ENCODE measurements around the gene NOSIP. TPM values are rescaled to one million over a fixed set of nuclear protein-coding genes. Genes with fewer than 3 reads are reported as not detected.

NOSIP gene
- total RNA-seq, 2 experiments from 2014 or later: 75.6 to 79.4 TPM

DNA sequence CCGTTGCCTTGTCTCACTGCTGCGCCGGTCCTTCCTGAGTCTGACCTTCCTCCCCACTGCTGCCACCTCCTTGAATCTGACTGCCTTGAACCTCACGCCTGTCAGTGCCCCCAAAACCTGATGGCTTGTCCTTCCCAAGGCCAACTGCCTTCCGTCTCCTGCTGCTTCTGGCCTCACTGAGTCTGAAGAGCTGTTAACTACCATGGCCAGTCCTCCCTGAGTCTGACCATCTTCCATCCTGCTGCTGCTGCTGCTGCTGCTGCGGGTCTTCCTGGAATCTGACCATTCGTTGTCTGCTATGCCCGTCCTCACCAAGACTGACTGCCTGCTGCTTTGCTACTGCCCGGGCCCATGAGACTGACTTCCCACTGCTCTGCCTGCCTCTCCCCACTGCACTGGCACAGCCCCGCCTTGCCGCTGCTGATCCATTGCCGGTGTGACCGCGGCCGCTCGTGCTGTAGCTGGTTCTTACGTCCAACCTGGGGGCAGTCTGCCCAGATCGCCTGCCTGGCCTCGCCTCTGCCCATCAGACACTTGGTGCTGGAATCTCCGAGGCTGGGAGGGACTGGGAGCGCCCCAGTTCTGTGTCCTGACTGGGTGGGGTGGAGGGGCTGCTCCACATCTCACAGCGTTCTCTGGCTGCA, 55.4 kb downstream of the NOSIP start:
- Mint-ChIP-seq H3K9me3 (no peaks in the 10 kb centered on the region), H3K4me3 (no peak overlapping the region), H3K4me1 (ENCODE audit: low read depth) (peaks cover 10% of the 10 kb centered on the region), H3K36me3 (ENCODE audit: low read depth) (no peaks in the 10 kb centered on the region), H3K27me3 (no peaks in the 10 kb centered on the region), H3K27ac (no peak overlapping the region)
- intact Hi-C loops (cut with micrococcal nuclease): no loop called here
- no peak for ATAC-seq
- POLR2A ChIA-PET: interaction anchor here (0.6 kb wide), 1 partner anchor 387 kb away, joined by 3 read pairs; no protein-coding TSS in a partner anchor
- CTCF ChIA-PET: interaction anchor here (1.0 kb wide), 1 partner anchor 14 kb away, joined by 3 read pairs; no protein-coding TSS in a partner anchor
- TF ChIP-seq, protein P1, sequence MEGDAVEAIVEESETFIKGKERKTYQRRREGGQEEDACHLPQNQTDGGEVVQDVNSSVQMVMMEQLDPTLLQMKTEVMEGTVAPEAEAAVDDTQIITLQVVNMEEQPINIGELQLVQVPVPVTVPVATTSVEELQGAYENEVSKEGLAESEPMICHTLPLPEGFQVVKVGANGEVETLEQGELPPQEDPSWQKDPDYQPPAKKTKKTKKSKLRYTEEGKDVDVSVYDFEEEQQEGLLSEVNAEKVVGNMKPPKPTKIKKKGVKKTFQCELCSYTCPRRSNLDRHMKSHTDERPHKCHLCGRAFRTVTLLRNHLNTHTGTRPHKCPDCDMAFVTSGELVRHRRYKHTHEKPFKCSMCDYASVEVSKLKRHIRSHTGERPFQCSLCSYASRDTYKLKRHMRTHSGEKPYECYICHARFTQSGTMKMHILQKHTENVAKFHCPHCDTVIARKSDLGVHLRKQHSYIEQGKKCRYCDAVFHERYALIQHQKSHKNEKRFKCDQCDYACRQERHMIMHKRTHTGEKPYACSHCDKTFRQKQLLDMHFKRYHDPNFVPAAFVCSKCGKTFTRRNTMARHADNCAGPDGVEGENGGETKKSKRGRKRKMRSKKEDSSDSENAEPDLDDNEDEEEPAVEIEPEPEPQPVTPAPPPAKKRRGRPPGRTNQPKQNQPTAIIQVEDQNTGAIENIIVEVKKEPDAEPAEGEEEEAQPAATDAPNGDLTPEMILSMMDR (IDR thresholded peaks at IDR 0.05): no peak
- DNase-seq: no peak

DNA sequence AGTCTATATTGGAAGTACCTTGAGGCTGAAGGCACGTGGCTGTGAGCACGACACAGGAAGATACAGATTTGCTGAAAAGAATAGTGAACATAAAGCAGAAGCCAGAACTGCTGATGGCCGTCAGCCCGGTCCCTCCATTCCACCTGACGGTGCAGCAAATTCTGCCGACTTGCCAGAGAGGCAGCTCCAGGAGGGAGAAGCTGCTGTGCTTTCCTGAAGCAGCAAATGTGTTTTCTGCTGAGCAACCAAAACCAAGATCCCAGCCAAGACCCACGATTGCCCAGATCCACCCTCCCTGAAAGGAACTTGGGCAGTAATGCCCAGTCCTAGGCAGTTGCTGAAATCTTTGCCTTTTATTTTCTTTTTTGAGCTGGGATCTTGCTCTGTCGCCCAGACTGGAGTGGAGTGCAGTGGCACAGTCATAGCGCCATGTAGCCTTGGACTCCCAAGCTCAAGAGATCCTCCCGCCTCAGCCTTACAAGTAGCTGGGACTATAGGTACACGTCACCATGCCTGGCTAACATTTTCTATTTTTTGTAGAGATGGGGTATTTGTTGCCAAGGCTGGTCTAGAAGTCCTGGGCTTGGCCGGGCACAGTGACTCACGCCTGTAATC, 59.5 kb downstream of the NOSIP start:
- Mint-ChIP-seq H3K27me3 (no peaks in the 10 kb centered on the region), H3K9me3 (no peaks in the 10 kb centered on the region), H3K36me3 (ENCODE audit: low read depth) (no peaks in the 10 kb centered on the region), H3K4me3 (no peak overlapping the region), H3K4me1 (ENCODE audit: low read depth) (peaks cover 2% of the 10 kb centered on the region), H3K27ac (no peak overlapping the region)
- no peak for ATAC-seq
- CTCF ChIA-PET: interaction anchor here (0.8 to 2.1 kb wide), 4 partner anchors 13 to 50 kb away, joined by 3 to 7 read pairs (median 6); no protein-coding TSS in a partner anchor
- TF ChIP-seq, protein P1 (IDR thresholded peaks at IDR 0.05): no peak
- intact Hi-C loops (cut with micrococcal nuclease): no loop called here
- POLR2A ChIA-PET: interaction anchor here (0.7 to 1.7 kb wide), 3 partner anchors 10 to 31 kb away, joined by 3 to 5 read pairs (median 4); partner anchors contain the start of gene RPS11
- DNase-seq: no peak

DNA sequence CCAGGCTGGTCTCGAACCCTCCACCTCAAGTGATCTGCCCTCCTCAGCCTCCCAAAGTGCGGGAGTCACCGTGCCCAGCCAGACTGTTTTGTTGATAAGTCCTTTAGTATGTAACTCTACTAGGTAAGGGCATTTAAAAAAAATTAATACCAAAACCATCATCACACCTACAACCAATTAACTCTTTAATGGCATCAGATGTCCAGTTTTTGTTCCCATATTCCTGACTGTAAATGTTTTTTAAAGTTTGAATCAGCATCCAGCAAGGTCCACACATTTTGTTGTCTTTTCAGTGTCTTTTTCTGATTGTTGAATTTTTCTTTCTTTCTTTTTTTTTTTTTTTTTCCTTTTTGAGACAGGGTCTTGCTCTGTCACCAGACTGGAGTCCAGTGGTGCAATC, 62.3 kb downstream of the NOSIP start:
- CTCF ChIA-PET: interaction anchor here (1.1 to 1.5 kb wide), 5 partner anchors 15 to 155 kb away, joined by 3 to 9 read pairs (median 3); no protein-coding TSS in a partner anchor
- TF ChIP-seq, protein P1 (IDR thresholded peaks at IDR 0.05): no peak
- no peak for DNase-seq
- no peaks in the 10 kb centered on the region for H3K27me3 Mint-ChIP-seq
- H3K4me3 Mint-ChIP-seq: no peak overlapping the region
- ATAC-seq: no peak
- intact Hi-C loops (cut with micrococcal nuclease): no loop called here
- H3K27ac Mint-ChIP-seq: no peak overlapping the region
- peaks cover 8% of the 10 kb centered on the region for H3K4me1 Mint-ChIP-seq (ENCODE audit: low read depth)
- H3K9me3 Mint-ChIP-seq: no peaks in the 10 kb centered on the region
- POLR2A ChIA-PET: no interaction called here
- no peaks in the 10 kb centered on the region for H3K36me3 Mint-ChIP-seq (ENCODE audit: low read depth)

DNA sequence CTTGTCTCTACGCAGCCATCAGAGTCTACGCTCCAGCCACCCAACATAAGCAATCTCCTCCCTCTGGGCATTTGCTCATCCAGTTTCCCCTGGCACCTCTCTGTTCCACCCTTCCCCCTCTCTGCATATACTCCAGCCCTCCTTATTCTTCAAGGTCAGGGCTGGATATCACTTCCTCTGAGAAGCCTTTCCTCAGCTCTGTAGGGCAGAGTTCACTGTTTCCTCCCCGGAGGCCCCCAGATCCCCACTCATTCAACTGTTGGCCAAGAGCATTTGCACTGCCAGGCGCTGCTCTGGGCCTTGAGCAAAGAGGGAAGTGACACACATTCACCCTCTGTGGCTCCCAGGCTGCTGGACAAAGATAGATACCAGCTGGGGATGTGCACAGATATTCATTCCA, 64.6 kb downstream of the NOSIP start:
- intact Hi-C loops (cut with micrococcal nuclease): no loop called here
- ATAC-seq: no peak
- TF ChIP-seq, protein P1 (IDR thresholded peaks at IDR 0.05): no peak
- H3K27ac Mint-ChIP-seq: no peak overlapping the region
- ChIA-PET POLR2A (no interaction called here), CTCF (interaction anchor here (0.8 to 3.3 kb wide), 4 partner anchors 9 to 54 kb away, joined by 3 to 16 read pairs (median 7); no protein-coding TSS in a partner anchor)
- H3K27me3 Mint-ChIP-seq: no peaks in the 10 kb centered on the region
- DNase-seq: no peak
- peaks cover 19% of the 10 kb centered on the region for H3K4me1 Mint-ChIP-seq (ENCODE audit: low read depth)
- no peak overlapping the region for H3K4me3 Mint-ChIP-seq
- no peaks in the 10 kb centered on the region for H3K36me3 Mint-ChIP-seq (ENCODE audit: low read depth)
- no peaks in the 10 kb centered on the region for H3K9me3 Mint-ChIP-seq

DNA sequence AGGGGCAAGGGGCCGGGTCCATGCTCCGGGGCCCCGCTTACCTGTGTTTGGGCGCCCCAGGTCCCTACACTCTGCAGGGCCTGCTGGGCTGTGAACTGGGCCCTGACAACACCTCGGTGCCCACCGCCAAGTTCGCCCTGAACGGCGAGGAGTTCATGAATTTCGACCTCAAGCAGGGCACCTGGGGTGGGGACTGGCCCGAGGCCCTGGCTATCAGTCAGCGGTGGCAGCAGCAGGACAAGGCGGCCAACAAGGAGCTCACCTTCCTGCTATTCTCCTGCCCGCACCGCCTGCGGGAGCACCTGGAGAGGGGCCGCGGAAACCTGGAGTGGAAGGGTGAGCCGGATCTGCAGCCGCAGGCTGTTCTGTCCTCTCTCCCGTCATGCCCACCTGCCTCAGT, 66.2 kb downstream of the NOSIP start:
- no peaks in the 10 kb centered on the region for H3K36me3 Mint-ChIP-seq (ENCODE audit: low read depth)
- intact Hi-C loops (cut with micrococcal nuclease): no loop called here
- TF ChIP-seq, protein P1 (IDR thresholded peaks at IDR 0.05): no peak
- no peak overlapping the region for H3K27ac Mint-ChIP-seq
- POLR2A ChIA-PET: interaction anchor here (0.6 to 2.2 kb wide), 7 partner anchors 13 to 47 kb away, joined by 3 to 8 read pairs (median 3); partner anchors contain the start of genes RCN3 and RPL13A
- CTCF ChIA-PET: interaction anchor here (1.1 to 3.3 kb wide), 7 partner anchors 13 to 56 kb away, joined by 3 to 16 read pairs (median 5); no protein-coding TSS in a partner anchor
- H3K4me1 Mint-ChIP-seq (ENCODE audit: low read depth): peaks cover 19% of the 10 kb centered on the region
- ATAC-seq (no peak), DNase-seq (no peak)
- peak overlapping the region; percentile 76 for H3K4me3 Mint-ChIP-seq
- no peaks in the 10 kb centered on the region for H3K27me3 Mint-ChIP-seq
- no peaks in the 10 kb centered on the region for H3K9me3 Mint-ChIP-seq

All from activated CD8-positive, alpha-beta T cell treated with anti-CD3 and anti-CD28 coated beads for 36 hours (primary cell).